GM18873 (cell line): ENCODE results near the gene RBMS1.

Source experiments
- ATAC-seq: cut with Tn5 transposase; IDR thresholded peaks from one replicate; pipeline ENCODE4 v1.9.1; 2021; ENCODE audit warnings: mild to moderate bottlenecking, moderate library complexity, moderate number of reproducible peaks; ENCODE audit not compliant: unreplicated experiment, low FRiP score

The RBMS1 gene, protein sequence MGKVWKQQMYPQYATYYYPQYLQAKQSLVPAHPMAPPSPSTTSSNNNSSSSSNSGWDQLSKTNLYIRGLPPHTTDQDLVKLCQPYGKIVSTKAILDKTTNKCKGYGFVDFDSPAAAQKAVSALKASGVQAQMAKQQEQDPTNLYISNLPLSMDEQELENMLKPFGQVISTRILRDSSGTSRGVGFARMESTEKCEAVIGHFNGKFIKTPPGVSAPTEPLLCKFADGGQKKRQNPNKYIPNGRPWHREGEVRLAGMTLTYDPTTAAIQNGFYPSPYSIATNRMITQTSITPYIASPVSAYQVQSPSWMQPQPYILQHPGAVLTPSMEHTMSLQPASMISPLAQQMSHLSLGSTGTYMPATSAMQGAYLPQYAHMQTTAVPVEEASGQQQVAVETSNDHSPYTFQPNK

DNA sequence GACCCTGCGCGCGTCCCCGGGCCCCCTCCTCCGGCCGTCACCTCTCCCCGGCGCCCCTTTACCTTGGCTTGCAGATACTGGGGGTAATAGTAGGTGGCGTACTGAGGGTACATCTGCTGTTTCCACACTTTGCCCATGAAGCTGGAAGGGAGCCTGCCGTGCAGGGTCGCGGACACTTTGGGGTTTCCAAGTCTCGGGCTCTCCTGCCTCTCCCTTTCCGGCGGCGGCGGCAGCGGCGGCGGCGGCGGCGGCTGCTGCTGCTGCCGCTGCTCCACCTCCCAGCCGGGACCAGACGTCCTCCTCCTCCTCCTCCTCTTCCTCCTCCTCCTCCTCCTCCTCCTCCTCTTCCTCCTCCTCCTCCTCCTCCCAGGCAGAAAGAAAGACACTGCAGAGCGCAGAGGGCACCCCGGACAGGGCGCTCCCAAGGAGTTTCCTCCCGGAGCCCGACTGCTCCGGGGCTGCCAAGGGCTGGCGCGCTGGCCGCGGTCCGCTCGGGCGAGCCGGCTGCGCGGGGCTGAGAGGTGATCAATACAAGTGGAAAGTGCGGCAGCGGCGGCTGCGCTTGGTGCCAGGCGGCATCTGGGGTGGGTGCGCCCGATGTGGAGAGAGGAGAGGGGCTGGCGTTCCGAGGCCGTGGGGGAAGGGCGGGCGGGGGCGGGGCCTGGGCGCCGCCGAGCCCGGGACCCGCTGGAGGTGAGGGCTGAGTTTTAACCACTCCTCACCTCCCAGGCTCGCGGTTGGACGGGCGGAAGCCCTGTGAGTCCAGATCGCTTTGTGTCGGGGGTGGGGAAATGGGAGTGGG, at the start of gene RBMS1:
Gene RBMS1, minus strand, starts transcription at position 581 of the 802 bp plus-strand sequence. Its CDS starts 444 bp downstream, at position 137.
- no peak for ATAC-seq

DNA sequence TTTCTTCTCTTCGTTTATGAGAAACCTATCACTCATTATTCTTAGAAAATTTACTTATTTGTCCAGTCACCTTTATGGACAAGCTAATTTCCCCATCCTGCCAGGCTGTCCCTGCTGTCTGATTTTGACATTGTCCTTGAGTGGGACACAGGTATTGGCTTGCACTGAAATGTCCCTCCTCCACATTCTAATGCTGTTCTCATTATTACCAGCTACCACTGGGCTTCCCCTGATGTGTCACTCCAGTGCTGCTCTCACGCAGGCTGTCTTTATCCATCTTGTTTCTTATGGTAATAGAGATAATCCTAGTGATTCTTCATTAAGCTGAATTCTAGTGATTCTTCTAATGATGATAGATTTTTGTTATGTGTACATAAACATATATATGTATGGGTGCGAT, 48.1 kb upstream of the RBMS1 start:
- no peak for ATAC-seq

DNA sequence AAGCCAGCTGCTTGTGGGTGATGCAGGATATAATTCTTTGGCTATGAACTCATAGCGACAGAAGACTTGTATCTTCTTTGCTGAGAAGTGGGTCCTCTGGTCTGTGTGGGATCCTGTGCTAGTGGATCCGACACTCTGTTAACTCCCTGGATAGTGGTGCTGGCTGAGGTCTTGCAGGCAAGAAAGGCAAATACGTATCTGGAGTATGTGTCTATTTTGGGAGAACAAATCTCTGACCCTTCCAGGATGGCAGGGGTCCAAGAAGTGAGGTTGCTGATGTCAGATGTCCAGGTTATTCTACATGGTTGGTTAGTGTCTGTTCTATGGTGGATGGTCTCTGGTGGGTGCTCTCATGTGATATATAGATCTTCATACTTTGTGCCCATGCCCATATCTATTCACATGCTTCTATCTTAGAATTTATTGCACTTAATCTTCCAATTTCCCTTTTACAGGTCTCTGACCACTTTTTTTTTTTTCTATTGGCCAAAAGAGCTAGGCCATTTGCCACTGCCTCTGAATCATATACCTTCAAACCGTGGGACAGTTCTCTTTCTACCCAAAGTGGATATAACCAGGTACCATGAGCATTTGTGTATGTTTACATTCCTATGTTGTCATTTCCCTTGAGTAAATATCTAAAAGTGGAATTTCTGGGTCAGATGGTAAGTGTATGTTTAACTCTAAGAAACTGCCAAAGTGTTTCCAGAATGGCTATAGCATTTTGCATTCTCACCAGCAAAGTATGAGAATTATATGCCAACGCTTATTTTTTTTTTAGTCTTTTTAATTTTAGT, 45.1 kb upstream of the RBMS1 start:
- no peak for ATAC-seq

DNA sequence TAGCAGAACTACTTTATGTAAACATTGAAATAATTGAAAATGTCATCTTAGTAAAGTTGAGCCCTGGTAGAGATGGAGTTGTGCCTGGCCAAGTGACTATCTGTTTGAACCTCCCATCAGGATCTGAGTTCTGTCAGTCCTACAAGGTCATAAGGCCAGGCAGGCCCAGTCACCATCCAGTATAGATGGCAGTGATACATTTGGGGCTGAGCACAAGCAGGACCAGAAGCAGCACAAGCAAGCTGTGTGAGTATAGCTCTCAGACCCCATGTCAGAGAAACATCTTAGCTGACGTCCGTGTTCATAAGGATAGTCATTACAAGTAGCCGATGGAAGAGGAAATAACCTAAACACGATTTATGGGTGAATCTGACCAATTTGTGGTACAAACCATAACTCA, 44.5 kb upstream of the RBMS1 start:
- no peak for ATAC-seq

DNA sequence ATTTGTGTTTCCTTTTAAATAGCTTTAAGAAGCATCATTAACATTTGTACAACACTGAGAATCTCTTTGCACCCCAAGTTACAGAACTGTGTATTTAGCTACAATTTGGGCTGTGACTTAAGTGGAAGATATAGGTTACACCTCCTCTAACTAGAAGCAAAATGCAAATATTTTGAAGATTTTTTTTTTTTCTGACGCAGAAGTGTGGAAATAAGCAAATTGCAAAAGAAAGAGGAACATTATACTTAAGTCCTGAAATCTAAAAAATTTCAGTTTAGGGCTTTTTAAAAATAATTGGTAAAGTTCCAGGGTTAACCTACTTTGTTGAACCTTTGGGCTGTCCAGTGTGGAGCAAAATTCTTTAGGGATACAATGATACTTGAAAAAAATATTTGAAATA, 41.4 kb upstream of the RBMS1 start:
- no peak for ATAC-seq

DNA sequence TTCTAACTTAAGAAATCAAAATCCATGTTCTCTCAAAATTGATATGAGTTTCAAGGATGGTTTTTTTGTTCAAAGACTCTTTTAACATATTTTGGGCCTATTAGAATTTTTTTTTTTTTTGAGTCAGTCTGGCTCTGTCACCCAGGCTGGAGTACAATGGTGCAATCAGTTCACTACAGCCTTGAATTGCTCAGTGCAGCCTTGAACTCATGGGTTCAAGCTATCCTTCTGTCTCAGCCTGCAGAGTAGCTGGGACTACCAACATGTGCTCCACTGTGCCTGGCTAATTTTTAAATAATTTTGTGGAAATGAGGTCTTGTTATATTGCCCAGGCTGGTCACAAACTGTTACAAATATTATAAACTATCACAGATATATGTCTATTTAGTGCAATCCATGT, 40.6 kb upstream of the RBMS1 start:
- no peak for ATAC-seq

DNA sequence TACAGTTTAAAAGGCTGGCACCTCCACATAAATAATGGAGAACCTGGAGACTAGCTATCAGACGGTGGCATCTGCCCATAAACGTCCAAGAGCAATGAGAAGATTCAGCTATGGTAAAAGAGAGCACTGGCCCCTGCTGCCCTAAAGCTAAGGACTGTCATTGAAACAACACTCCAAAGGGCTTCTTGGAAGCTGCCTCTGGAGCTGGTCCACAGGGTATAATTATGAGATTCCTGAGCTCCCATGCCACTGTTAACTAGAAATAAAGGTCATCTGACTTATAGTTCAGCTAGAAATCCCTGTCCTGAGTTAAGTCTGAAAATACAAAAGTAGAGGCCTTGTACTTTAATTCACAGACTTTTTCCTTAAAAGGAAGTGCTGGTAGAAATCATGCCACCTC, 39.9 kb upstream of the RBMS1 start:
- no peak for ATAC-seq

DNA sequence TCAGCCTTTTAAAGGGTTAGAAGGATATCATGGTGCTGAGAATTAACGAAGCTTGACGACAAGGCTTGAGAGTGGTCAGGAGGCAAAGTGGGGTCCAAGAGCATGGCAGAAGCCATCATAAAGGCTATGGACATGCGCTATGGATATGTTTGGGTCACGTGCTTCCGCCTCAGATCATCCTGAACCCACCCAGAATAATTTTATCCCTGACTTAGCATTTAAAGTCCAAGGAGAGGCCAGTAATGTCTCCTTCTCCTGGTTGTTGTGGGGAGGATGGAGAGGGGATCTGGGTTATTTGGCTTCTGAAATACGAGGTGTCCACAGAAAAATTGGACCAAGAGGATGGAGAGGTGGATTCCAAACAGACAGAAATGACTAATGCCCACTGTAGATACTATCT, 38.8 kb upstream of the RBMS1 start:
- ATAC-seq: no peak

DNA sequence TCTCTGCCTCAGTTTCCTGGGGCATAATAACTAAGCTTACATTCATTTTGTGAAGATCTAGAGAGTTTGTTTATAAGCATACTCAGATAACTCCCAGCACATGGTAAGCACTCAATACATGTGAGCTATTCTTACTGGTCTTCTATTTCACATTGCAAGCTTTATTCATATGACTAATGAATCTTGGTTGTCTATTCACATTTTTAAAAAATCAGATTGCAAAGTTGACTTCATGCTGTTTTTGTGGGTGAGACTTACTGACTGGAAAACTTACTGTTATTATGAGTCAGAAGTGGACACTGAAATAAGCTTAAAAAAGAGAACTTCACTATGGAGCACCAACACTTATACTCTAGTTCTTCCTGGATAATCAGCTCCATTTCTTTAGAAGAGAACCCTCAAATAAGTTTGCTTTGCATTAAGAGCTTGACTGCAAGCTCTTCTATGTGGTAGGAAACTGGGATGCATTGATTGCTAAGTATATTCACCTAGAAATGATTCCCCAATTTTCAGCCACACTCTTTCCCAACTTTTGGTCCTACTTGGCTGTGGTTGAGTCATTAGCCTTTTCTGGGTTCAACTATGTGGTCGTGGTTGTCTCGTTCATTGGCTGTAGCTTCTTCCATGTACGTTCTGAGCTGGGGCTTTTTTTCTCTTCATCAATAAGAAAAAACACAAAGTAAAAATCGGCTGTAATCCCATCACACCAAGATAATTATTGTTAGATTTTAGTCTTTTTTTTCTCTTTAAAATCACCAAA, 29.5 kb upstream of the RBMS1 start:
- no peak for ATAC-seq

DNA sequence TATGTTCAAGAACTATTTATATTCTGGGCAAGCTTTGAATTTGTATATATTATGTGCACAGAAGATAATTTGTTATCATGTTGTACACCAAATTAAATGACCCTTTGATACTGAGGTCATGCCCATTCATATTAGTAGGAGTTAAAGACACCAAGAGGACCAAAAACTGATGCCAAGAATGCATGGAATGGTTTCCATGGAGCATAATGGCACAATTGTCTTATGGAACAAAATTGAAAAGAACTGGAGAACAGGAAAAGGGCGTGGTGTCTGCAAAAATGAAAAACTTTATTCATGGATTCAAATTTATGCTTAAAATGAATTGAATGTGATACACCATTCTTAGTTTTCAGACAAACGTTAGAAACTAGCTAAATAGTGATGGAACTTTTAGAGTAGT, 24.1 kb upstream of the RBMS1 start:
- no peak for ATAC-seq

DNA sequence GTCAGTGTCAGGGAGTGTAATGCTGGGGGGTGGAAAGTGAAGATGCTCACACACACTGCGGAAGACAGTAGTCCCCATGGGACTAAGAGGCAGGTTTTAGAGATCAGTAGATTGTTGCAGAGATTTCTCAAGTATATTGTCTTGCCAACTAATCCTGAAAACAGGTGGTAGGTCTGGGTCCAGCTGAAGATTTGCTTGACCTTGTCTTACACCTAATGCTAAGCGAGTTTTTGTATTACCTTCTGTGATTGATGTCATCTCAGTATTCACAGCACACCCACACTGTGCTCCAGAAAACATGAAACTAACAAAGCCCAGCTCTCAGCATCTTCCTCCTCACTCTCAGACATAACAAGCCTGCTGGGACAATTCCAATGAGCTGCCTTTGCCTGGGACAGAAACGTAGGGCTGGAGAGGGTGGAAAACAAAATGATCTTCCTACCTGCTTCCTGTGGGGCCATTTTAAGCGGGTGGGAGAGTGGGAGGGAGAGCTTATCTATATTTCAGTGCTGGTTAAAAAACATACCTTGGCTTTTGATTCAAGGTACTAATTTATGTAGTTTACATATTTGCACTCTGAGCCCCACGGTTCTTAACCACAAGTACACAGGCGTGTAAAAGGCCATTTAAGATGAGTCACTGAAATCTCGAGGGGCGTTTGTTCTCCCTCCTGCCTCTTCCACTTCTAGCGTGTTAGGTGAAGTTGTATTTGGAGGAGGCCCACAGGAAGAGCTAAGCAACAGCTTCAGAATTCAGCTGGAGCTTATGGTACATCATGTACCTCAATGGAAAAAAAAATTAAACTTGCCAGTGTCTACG, 23.1 kb upstream of the RBMS1 start:
- peak; percentile 47 for ATAC-seq

DNA sequence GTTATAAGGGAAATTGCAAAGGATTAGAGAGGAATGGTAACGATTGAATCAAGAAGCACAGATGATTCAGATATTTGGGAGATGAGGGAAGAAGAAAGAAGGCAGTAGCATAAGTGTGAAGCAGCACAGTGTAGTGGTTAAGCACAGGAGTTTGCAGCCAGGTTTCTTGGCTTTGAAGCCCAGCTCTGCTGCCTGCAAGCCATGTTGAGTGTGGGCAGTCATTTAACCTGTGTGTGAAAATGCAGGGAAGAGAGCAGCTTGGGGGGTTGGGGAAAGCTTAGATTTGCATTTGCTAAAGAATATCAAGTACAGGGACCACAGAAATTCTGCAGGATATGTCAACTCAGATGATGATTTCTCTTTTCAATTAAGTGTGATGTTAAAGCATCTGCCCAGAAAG, 21.5 kb upstream of the RBMS1 start:
- no peak for ATAC-seq

DNA sequence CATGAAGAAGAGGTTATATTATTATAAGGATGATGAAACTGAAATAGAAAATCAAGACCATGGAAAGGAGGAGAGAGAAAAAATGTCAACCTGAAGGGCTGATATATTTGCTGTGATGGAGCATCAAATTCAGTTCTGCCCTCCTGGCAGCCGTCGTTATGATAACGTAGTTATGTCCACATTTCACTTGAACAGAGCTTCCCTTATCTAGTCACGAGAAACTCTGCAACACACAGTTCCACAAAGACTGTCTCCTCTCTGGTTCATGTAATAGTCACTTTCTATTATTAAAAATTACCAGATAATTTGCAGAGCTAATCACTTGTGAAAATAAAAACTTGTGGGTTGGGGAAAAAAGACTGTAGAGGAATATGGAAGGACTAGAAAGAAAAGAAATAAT, 19.5 kb upstream of the RBMS1 start:
- ATAC-seq: no peak

DNA sequence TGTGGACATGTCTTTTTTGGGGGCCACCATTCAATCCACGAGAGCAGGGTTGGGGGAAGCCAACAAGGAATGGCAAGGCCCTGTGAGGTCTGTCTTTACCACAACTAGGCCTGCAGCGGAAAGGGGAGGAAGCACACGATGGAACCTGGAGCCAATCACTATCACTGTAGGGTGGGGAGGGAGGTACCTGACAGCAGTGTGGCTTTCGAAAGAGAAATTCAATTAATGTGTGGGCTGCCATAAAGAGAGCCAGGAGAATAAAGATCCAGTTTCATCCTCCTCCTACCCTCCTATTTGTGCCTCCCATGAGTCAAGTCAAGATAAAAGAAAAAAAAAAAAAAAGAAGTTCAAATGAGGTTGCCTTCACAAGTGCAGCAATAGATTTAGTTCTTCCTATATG, 18.9 kb upstream of the RBMS1 start:
- no peak for ATAC-seq

DNA sequence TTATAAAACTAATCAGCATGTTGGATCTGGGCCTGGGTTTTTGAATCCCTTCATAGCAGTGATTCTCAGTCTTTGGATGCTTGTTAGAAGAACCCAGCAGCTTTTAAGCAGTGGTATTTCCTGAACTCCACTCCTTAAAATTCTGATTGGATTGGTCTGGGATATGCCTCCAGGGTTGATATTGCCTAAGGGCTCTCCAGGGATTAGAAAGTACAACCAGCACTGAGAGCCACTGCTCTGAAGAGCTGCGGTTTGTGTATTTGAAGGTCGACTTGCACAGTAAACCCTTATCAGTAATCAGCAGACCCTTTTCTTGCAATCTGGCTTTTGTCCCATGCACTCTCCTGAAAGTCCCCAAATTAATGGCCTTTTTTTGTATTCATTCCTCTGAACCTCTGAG, 17.0 kb upstream of the RBMS1 start:
- no peak for ATAC-seq

DNA sequence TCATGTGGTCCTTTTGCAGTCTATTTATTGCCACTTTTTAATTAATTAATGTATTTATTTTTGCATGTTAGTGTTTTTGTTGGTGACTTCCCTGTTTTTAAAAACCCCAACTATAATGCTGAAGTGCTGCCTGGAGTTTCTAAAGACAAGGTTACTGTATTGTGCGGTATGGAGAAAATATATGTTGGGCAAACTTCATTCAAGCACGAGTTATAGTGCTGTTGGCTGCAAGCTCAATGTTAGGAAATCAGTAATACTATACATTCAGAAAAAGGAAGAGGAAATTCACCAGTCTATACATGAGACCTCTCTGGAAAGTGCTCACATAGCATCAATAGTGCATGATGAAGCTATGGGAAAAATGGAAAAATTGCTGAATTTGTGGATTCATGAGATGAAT, 15.4 kb upstream of the RBMS1 start:
- ATAC-seq: no peak

DNA sequence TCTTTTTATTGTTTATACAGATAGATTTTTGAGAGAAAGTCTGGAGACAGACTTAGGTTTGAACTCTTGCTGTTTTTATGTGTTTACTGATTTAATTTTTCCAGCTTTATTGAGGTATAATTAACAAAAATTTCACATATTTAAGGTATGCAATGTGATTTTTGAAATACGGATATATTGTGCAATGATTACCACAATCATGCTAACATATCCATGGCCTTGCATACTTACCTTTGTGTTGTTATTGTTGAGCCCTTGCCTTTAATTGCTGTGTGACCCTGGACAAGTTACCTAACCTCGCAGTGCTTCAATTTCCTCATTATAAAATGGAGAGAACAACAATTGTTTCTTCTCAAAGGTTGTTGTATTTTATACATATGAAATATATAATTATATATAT, 13.9 kb upstream of the RBMS1 start:
- ATAC-seq: no peak

DNA sequence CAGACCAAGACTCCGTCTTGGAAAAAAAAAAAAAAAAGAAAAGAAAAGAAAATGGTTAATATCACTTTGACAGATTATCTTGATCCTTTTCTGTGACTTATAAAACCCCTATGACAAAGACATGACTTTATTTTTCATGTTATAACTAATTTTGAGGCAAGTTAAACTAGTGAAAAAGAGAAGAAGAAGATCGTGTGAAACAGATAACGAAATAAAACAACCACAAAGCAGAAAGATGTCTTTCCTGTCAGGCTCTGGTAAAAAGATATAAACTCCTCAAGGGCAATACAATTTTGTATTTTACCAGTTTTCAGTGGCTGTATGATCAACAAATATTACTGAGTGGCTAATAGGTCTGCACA, 13.4 kb upstream of the RBMS1 start:
- no peak for ATAC-seq

DNA sequence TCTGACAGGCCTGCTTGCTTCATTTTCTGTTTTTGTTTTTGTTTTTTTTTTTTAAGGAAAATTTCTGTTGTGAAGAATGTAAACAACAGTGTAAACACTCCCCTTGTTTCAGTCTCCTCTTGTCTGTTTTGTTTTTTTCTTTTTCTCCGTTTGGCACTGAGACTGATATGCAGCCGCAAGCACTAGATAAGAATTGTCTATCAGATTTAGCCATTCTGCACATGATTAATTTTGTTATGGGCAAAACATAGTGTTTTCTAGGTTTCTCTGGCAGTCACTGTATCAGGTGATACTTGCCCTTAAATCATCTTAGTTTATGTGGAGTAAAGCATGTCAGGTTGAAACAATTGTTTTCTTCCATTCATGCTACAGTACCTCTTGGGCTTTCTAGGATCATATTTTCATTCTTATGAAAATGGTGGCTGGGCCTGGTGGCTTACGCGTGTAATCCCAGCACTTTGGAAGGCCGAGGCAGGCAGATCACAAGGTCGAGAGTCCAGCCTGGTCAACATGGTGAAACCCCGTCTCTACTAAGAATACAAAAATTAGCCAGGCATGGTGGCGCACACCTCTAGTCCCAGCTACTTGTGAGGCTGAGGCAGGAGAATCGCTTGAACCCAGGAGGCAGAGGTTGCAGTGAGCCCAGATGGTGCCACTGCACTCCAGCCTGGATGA, 12.9 kb upstream of the RBMS1 start:
- no peak for ATAC-seq
